Astrocyte of the cerebellum (primary cell): ENCODE results near the gene ALG14.
"Not testable (repeated sequence)": the region's sequence is repeated elsewhere in the genome, so short reads cannot be mapped to it uniquely, and the experiment has no call there.

Source experiments
- DNase-seq: peaks from one replicate; pipeline ENCODE4 v3.0.0-alpha.2; 2011; ENCODE audit warnings: low read depth
- H3K4me3 ChIP-seq: 2 replicates; pipeline ENCODE4 v1.5.1; 2011; ENCODE audit warnings: mild to moderate bottlenecking, low read depth, low read length, moderate library complexity
- in situ Hi-C: cut with HindIII; loops from 2 replicates; pipeline ENCODE4 v1.10.0; 2017; ENCODE audit warnings: low sequenced_read_pairs
- TF ChIP-seq, protein P1 (sequence below): IDR thresholded peaks from 2 replicates; pipeline ENCODE4 v1.5.1; 2012; ENCODE audit warnings: low read length, low read depth, moderate library complexity, mild to moderate bottlenecking; ENCODE audit errors: missing control alignments

ALG14 gene

DNA sequence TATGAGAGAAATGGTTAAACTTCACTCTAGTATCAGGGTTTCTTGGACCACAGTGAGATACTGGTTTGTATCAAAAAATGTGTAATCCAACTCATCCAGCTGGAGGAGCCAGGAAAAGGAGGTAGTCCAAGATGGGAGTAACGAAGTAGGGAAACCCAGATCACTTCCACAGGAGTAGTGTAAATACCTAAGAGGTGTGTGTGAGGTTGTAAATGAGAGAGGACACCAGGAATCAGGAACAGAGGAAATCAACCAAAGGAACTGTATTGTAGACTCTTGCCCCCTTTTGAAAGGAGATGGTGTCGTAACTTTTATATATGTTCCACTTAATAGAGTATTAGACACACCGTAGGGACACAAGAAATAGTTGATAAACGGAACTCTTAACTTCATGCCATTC, 24.7 kb upstream of the ALG14 start:
- in situ Hi-C loops: no loop called here
- TF ChIP-seq, protein P1, sequence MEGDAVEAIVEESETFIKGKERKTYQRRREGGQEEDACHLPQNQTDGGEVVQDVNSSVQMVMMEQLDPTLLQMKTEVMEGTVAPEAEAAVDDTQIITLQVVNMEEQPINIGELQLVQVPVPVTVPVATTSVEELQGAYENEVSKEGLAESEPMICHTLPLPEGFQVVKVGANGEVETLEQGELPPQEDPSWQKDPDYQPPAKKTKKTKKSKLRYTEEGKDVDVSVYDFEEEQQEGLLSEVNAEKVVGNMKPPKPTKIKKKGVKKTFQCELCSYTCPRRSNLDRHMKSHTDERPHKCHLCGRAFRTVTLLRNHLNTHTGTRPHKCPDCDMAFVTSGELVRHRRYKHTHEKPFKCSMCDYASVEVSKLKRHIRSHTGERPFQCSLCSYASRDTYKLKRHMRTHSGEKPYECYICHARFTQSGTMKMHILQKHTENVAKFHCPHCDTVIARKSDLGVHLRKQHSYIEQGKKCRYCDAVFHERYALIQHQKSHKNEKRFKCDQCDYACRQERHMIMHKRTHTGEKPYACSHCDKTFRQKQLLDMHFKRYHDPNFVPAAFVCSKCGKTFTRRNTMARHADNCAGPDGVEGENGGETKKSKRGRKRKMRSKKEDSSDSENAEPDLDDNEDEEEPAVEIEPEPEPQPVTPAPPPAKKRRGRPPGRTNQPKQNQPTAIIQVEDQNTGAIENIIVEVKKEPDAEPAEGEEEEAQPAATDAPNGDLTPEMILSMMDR: no peak
- no peak overlapping the region for H3K4me3 ChIP-seq
- no peak for DNase-seq

DNA sequence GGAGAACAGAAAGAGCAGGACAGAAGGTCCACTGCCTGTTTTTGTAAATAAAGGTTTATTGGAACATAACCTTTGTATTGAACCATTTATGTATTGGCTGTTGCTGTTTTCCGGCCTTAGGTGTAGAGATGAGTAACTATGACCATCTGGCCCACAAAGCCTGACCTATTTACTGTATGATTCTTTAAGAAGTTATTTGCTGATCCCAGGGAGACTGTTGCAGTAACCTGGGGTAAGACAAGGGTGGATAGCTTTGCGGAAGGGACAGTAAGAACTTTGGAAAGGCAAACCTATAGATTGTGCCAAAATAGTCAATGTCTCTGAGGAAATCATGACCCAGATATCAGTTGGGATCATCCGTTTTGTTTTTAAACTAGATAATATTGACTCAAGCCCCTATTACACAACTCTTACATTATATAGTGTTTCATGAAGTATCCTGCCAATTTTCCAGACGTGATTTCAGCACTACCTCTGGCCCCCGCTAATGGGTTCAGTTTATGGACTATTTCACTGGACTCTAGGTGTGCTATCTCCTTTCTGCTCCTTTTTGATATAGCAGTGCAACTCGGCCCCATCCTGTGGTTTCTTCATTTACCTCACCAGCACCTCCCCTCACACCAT, 23.6 kb upstream of the ALG14 start:
- TF ChIP-seq, protein P1: no peak
- H3K4me3 ChIP-seq: no peak overlapping the region
- in situ Hi-C loops: no loop called here
- DNase-seq: no peak

DNA sequence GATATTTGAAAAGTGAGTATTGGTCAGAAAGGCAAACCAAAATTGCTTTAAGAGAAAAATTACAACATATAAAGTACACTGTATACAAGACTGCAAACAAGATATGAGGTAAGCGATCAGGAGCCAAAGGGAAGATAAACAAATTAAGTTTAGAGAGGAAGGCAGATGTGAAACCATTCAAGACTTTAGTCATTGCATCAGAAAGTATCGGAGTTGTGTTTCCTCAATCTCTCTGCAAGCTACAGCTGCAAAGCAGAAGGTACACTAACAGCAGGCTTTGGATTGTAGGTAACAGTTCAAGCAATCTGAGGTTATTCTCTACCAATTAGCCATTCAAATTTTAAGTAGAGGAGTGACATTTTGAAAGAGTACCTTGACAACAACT, 23.1 kb upstream of the ALG14 start:
- no peak overlapping the region for H3K4me3 ChIP-seq
- no peak for DNase-seq
- TF ChIP-seq, protein P1: no peak
- in situ Hi-C loops: no loop called here

DNA sequence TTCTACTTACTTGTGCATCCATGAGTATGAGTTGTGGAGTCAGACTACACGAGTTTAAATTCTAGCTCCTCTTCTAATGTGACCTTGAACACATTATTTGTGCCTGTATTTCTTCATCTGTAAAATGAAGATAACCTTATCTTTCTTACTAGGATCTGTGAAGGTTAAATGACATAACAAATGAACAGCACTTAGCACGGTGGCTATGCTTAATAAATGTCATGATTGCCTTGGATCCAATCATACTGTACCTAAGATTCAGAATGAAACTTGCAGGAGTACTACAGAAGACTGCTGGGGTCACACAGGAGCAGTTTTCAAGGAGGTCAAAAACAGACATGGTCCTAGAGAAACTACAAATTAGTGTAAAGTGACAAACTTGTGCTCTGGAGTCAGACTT, 22.2 kb upstream of the ALG14 start:
- in situ Hi-C loops: no loop called here
- no peak overlapping the region for H3K4me3 ChIP-seq
- TF ChIP-seq, protein P1: no peak
- no peak for DNase-seq

DNA sequence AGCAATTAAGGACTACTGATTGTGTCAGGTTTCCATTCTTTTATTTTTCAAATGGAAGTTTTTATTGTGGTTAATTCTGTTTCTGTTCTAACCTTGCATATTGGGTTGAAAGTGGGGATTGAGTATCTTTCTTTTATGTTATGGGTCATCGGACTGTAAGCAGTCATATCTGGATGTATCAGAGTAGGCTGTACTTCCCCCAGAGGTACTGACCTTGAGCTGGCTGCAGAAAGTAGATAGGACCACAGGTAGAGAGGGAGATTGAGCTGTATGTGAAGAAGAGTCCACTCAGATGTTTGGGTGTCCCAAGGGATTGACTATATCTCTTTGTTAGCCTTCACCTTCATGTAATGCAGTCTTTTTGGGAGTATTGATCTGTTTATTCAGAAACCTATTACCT, 20.5 kb upstream of the ALG14 start:
- in situ Hi-C loops: no loop called here
- H3K4me3 ChIP-seq: no peak overlapping the region
- TF ChIP-seq, protein P1: no peak
- no peak for DNase-seq

DNA sequence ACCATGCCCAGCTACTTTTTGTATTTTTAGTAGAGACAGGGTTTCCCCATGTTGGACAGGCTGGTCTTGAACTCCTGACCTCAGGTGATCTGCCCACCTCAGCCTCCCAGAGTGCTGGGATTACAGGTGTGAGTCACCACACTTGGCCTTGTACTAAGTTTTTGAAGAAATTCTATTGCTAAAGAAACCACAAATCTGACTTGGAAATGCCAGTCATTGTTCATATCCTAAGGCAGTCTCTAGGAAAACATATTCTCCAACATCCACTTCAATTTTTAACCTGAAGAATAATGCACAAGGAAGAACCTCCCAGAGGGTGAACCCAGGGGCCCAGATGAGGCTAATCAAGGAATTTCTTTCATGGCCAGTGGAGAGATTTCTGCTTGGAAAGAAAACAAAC, 20.1 kb upstream of the ALG14 start:
- DNase-seq, in situ Hi-C loops, H3K4me3 ChIP-seq: not testable (repeated sequence)

DNA sequence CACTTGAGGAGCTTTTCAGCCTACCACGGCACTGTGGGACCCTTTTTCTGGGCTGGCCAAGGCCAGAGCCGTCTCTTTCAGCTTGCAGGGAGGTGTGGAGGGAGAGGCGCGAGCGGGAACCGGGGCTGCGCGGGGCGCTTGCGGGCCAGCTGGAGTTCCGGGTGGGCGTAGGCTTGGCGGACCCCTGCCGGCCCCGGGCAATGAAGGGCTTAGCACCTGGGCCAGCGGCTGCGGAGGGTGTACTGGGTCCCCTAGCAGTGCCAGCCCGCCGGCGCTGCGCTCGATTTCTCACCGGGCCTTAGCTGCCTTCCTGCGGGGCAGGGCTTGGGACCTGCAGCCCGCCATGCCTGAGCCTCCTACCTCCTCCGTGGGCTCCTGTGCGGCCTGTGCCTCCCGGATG, 18.5 kb upstream of the ALG14 start:
- DNase-seq, H3K4me3 ChIP-seq, in situ Hi-C loops: not testable (repeated sequence)
